Measurements from ENCODE around the gene BTNL3. TPM values are rescaled to one million over a fixed set of nuclear protein-coding genes. Genes with fewer than 3 reads are reported as not detected.

Gene BTNL3, protein sequence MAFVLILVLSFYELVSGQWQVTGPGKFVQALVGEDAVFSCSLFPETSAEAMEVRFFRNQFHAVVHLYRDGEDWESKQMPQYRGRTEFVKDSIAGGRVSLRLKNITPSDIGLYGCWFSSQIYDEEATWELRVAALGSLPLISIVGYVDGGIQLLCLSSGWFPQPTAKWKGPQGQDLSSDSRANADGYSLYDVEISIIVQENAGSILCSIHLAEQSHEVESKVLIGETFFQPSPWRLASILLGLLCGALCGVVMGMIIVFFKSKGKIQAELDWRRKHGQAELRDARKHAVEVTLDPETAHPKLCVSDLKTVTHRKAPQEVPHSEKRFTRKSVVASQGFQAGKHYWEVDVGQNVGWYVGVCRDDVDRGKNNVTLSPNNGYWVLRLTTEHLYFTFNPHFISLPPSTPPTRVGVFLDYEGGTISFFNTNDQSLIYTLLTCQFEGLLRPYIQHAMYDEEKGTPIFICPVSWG
- total RNA-seq (2013; cell fraction: nucleolus; rRNA removed): 0.25 TPM in 1 of 2 replicates, not detected in the other
- total RNA-seq (2014; rRNA removed): not detected in 2 replicates
- not detected in 2 replicates for total RNA-seq (2014; rRNA removed; fragmentation: Illumina TruSeq; extraction: Trizol)
- not detected in 2 replicates for total RNA-seq (2021)
- polyA plus RNA-seq (2011; ENCODE audit: low read depth): not detected
- 0.39 and 0.43 TPM in 2 replicates for polyA plus RNA-seq (2011; rRNA removed)
- polyA plus RNA-seq (2011; cell fraction: cytosol; rRNA removed): 0.19 and 0.22 TPM in 2 replicates
- polyA plus RNA-seq (2011; cell fraction: nucleus; rRNA removed): 0.37 and 0.90 TPM in 2 replicates
- not detected in 2 replicates for polyA plus RNA-seq (2012)
- not detected in 2 replicates for polyA plus RNA-seq (2014; fragmentation: Illumina TruSeq; extraction: Trizol)
- not detected for polyA plus RNA-seq (2014; fragmentation: Nextera tagmentation; extraction: Ambion mirVana)
- not detected in 2 replicates for polyA plus RNA-seq (2014; rRNA removed)
- polyA plus RNA-seq (2016; fragmentation: Nextera tagmentation; extraction: Ambion mirVana): not detected
- polyA minus RNA-seq (2011; rRNA and poly(A)+ RNA removed): 0.15 and 0.22 TPM in 2 replicates
- polyA minus RNA-seq (2011; cell fraction: cytosol; rRNA and poly(A)+ RNA removed): not detected in 2 replicates
- polyA minus RNA-seq (2011; cell fraction: nucleus; rRNA and poly(A)+ RNA removed): 0.19 and 0.24 TPM in 2 replicates
- Bru-seq, nascent RNA: not detected
- BruChase-seq, experiment 1, labeled RNA remaining after a 6-hour chase: not detected
- not detected for BruChase-seq, experiment 2, labeled RNA remaining after a 2-hour chase
- long read RNA-seq, experiment 1: 0 reads
- long read RNA-seq, experiment 2: 0 reads

DNA sequence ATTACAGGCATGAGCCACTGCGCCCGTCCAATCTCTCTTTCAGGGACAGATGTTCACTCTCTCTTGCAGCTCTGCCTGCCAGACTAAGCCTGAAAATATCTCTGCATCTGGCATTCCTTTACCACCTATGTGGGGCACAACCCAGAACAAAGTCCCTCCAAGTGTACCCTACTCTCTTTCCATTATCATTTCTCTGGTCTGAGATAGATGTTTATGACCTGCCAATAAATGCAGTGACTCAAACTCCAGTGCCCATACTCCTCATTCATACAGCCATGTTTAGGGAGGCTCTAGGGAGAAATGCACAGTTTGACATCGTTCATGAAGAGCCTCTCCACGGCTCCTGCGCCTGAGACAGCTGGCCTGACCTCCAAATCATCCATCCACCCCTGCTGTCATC, at the start of gene BTNL3:
BTNL3 (plus strand) TSS at position 255 of the 400 bp plus-strand sequence. CDS start 183 bp downstream, outside the sequence.
- DNase-seq (ENCODE audit: low read depth, low spot score): no peak
- Histone ChIP-seq H3K4me1 (ENCODE audit: control insufficient read depth, insufficient read depth, low read length) (no peaks in the 10 kb centered on the region), H3K36me3 (ENCODE audit: control insufficient read depth in 2 of 2, insufficient read depth in 2 of 2, low read length in 1 of 2) (no peaks in the 10 kb centered on the region), H3K9me3 (replicated peaks; ENCODE audit: control insufficient read depth, insufficient read depth, low read length) (no peaks in the 10 kb centered on the region; the same call in 2 of the 3 replicates), H3K4me3 (no peak within 1 kb of the TSS), H4K20me1 (ENCODE audit: control insufficient read depth, insufficient read depth) (no peaks in the 10 kb centered on the region), H3K27ac (ENCODE audit: control insufficient read depth, insufficient read depth) (no peak within 1 kb of the TSS), H3K79me2 (ENCODE audit: control insufficient read depth, insufficient read depth, low read length) (no peaks in the 10 kb centered on the region), H3K27me3 (replicated peaks in 1 of 2; ENCODE audit: control insufficient read depth in 2 of 2, insufficient read depth in 2 of 2, low read length in 1 of 2) (no peaks in the 10 kb centered on the region; a peak in 1 of 4 replicates), H2AFZ (ENCODE audit: control insufficient read depth, low read depth, low read length) (no peak within 1 kb of the TSS), H3K9ac (ENCODE audit: control insufficient read depth, insufficient read depth, low read length) (no peak within 1 kb of the TSS), H3K4me2 (ENCODE audit: control insufficient read depth, insufficient read depth) (no peak within 1 kb of the TSS)
- 94% methylated on average over 5 of the region's 5 CpGs for WGBS (ENCODE audit: insufficient coverage, insufficient replicate concordance, low lambda C conversion rate, missing lambda C conversion rate)
- SMC1A ChIA-PET (ENCODE audit: uncharacterized antibody, unreplicated experiment): no interaction called here
- no TSS peak for BruUV-seq (replicated peaks)
- POLR2A ChIA-PET: no interaction called here
- CTCF ChIA-PET: interaction anchor here (1.3 kb wide), 1 partner anchor 13 kb away, joined by 5 read pairs; no protein-coding TSS in a partner anchor
- no peak for ATAC-seq
- intact Hi-C loops (cut with micrococcal nuclease; ENCODE audit: unreplicated experiment) (no loop called here), in situ Hi-C loops (cut with MboI) (no loop called here)
- FAIRE-seq: no peak
- RAD21 ChIA-PET (ENCODE audit: unreplicated experiment): no interaction called here
- TF ChIP-seq, protein P1, sequence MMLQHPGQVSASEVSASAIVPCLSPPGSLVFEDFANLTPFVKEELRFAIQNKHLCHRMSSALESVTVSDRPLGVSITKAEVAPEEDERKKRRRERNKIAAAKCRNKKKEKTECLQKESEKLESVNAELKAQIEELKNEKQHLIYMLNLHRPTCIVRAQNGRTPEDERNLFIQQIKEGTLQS (IDR thresholded peaks at IDR 0.05; ENCODE audit: borderline replicate concordance, extremely low read depth, low read depth, low read length): no peak
- TF ChIP-seq, protein P2, sequence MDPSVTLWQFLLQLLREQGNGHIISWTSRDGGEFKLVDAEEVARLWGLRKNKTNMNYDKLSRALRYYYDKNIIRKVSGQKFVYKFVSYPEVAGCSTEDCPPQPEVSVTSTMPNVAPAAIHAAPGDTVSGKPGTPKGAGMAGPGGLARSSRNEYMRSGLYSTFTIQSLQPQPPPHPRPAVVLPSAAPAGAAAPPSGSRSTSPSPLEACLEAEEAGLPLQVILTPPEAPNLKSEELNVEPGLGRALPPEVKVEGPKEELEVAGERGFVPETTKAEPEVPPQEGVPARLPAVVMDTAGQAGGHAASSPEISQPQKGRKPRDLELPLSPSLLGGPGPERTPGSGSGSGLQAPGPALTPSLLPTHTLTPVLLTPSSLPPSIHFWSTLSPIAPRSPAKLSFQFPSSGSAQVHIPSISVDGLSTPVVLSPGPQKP (IDR thresholded peaks at IDR 0.05; ENCODE audit: low read depth, low read length): no peak
- TF ChIP-seq ZNF207 (IDR thresholded peaks at IDR 0.05; ENCODE audit: borderline replicate concordance) (no peak), PAX8 (IDR thresholded peaks at IDR 0.05) (no peak), BCL11A (IDR thresholded peaks at IDR 0.05; ENCODE audit: low read depth, low read length) (no peak), MTA3 (IDR thresholded peaks at IDR 0.05; ENCODE audit: borderline replicate concordance, low read length) (no peak), FOXK2 (IDR thresholded peaks at IDR 0.05) (no peak), EP300 (IDR thresholded peaks at IDR 0.05; ENCODE audit: borderline replicate concordance in 1 of 2, control insufficient read depth in 1 of 2, low read depth in 2 of 2, low read length in 2 of 2) (no peak), WRNIP1 (IDR thresholded peaks at IDR 0.05; ENCODE audit: borderline replicate concordance, low read depth, low read length) (no peak), POU2F2 (IDR thresholded peaks at IDR 0.05; ENCODE audit: borderline replicate concordance, low read depth, low read length) (no peak)
- TF ChIP-seq, protein P3, sequence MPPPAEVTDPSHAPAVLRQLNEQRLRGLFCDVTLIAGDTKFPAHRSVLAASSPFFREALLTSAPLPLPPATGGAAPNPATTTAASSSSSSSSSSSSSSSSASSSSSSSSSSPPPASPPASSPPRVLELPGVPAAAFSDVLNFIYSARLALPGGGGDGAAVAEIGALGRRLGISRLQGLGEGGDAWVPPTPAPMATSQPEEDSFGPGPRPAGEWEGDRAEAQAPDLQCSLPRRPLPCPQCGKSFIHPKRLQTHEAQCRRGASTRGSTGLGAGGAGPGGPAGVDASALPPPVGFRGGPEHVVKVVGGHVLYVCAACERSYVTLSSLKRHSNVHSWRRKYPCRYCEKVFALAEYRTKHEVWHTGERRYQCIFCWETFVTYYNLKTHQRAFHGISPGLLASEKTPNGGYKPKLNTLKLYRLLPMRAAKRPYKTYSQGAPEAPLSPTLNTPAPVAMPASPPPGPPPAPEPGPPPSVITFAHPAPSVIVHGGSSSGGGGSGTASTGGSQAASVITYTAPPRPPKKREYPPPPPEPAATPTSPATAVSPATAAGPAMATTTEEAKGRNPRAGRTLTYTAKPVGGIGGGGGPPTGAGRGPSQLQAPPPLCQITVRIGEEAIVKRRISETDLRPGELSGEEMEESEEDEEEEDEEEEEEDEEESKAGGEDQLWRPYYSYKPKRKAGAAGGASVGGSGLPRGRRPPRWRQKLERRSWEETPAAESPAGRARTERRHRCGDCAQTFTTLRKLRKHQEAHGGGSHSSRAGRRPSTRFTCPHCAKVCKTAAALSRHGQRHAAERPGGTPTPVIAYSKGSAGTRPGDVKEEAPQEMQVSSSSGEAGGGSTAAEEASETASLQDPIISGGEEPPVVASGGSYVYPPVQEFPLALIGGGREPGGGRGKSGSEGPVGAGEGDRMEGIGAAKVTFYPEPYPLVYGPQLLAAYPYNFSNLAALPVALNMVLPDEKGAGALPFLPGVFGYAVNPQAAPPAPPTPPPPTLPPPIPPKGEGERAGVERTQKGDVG (CRISPR knock-in tag; IDR thresholded peaks at IDR 0.05): no peak
